RPMI7951 (cell line): ENCODE results near the gene WDSUB1. TPM values are rescaled to one million over a fixed set of nuclear protein-coding genes. Genes with fewer than 3 reads are reported as not detected.

Source experiments
- DNase-seq: peaks from one replicate; pipeline ENCODE4 v3.0.0-alpha.2; 2012; ENCODE audit warnings: low read depth
- total RNA-seq: library from RNA; depleted of rRNA; stranded (reverse); fragments of >200 nt; shearing (Covaris generic); gene quantifications from 2 replicates; pipeline ENCODE4 v1.2.3, GENCODE V29; 2014

The WDSUB1 gene
- total RNA-seq, 1 experiment from 2014 or later = 7.3 TPM

DNA sequence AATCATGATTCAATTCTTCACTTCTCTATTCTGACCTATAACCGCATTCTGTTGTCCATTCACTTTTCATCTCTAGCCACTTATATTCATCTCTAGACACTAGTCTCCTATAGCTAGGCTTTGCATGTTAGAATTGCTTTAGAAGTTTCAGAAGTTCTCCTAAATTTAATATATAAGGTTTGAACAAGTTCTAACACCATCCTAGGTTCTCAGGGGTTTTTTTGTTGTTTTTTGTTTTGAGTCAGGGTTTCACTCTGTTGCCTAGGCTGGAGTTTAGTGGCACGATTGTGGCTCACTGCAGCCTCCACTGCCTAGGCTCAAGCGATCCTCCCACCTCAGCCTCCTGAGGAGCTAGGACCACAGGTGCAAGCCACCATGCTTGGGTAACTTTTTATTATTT lies 19.9 kb downstream of the WDSUB1 start:
- DNase-seq = no peak

DNA sequence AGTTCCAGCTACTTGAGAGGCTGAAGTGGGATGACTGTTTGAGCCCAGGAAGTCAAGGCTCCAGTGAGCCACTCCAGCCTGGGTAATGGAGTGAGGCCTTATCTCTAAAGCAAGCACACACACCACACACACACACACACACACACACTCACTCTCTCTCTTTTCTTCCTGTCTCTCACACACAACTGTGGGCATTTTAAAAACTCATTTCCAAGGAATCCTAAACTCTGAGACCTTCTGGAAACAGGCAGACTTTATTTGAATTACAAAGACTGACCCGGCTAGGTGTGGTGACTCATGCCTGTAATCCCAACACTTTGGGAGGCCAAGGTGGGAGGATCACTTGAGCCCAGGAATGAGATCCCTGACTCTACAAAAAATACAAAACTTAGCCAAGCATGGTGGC lies 21.3 kb downstream of the WDSUB1 start:
- DNase-seq = peak; percentile 48

DNA sequence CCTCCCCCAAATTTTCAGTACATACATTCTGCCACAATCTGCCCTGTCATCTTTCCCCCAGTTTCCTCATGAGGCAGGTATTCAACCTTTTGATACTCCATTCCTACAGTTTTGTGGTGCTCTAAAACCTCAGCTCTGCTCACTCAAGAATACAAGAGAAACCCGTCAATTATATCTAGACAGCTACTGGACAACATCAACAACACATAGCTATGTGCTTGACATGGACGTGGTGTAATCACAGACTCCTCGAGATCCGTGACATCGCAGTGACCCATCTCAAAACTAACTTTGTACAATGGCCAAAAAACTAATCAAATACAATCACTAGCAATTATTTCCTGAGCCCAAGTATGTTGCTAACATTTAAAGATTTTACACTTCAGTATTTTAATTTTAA lies 23.6 kb downstream of the WDSUB1 start:
- no peak for DNase-seq

DNA sequence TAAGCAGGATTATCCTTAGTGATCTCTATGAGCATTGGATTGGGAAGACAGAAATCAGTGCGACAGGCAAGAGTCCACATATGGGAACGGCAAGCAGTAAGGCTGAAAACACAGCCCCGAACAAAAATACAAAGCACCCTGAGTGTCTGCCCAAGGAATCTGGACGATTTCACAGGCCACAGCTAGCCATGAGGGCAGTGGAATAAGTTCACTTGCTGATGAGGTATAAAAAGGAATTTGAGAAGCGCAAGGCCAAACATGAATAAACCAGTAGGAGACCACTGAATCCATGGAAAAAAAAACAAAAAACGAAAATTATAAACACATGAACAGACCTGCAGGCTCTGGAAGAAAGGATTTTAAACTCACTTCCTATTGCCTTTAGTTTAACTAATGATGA lies 24.3 kb downstream of the WDSUB1 start:
- no peak for DNase-seq

DNA sequence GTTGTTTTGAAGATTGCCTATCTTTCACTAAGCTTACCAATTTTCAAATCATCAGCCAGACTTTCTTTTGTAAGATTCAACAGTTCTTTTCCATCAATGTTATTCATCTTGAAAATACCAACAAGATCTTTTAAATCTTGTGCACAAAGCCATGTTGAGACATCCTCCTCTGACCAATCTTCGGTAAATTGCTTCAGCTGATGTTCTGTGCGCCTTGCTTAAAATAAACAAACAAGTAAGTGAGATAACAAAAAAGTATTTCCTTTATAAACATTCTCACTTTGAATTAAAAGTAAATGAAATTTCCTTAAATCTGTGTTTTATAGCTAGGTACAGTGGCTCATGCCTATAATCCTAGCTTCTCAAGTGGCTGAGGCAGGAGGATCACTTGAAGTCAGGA lies 30.3 kb downstream of the WDSUB1 start:
- no peak for DNase-seq

DNA sequence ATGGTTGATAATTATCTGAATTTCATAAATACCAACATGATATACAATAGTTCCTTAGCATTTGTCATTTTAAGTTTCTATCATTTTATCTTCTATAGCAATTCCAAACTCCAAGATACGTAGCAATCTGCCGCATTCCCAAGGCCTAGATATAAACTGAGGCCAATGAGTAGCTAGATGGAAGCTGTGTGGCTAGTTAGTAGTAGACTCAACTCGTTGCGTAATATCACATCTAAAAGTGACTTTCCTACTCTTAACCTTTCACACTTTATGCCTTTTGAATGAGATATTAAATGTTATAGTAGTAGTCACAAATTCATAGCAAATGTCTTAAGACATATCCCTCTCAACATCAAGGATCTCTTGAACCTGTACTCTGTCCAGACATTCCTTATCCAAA lies 33.6 kb downstream of the WDSUB1 start:
- no peak for DNase-seq

DNA sequence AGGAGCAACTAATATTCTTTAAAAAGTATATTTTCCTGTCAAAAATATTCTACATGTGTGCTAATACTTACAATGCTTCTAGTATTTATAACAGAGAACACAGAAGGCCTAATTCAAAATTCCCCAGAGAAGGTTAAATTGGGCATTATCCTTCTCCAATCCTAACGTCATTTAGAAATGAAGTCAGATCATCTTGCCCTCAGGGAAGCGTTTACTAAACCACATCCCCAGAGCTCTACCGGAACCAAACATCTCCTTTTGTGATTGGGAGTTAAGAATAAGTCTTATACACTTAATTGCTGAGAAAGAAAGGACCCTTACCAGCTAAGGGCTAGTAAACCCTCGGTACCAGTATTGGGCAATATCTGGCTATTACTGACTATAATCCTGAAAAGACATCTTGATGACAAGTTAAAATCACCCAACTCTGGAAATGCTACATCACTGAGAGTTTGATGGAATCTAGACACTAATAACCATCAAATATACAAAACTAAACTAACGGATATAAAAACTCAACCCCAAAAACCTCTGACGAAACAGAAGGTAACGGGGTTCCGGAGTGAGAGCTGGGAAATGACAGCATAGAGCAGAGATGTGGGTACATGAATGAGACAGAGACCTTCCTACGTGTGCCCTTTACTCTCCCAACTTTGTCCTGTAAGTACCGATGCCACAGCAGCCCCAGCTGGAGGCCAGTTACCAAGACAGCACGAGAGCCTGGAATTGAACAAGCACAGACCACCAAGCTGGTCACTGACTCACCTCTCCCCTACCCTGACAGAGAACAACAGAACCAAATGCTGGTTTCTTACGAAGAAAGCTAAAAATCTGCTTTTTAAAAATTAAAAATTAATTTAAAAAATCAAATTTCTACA lies 35.0 kb downstream of the WDSUB1 start:
- peak; percentile 76 for DNase-seq

DNA sequence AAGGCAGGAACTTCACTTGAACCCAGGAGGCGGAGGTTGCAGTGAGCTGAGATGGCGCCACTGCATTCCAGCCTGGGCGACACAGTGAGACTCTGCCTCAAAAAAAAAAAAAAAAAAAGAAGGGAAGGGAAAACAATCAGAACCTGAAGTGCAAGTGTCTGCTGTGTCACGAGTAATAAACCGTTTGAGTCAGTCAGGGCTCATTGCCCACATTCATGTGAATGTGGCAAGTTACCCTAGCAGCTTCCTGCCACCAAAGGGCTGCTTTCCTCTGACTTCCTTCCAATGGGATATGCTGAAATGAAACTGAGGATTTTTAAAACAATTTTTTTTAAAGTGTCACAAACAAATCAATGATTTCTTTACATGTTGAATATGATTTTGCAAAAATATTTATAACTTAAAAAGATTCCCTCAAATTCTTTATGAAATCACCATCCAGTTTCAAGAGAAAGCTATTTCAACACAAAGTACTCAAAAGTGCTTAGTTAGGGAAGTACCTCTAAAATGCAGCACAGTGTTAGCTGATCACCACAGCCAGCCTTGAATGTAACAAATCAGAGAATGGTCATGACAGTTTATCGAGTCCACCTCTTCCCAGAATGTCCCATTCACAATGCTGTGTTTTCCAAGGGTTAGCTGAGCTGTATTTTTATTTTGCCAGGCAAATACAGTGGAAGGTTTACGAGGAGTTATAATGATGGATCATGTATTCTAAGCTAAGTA lies 36.4 kb downstream of the WDSUB1 start:
- DNase-seq = peak; percentile 93

DNA sequence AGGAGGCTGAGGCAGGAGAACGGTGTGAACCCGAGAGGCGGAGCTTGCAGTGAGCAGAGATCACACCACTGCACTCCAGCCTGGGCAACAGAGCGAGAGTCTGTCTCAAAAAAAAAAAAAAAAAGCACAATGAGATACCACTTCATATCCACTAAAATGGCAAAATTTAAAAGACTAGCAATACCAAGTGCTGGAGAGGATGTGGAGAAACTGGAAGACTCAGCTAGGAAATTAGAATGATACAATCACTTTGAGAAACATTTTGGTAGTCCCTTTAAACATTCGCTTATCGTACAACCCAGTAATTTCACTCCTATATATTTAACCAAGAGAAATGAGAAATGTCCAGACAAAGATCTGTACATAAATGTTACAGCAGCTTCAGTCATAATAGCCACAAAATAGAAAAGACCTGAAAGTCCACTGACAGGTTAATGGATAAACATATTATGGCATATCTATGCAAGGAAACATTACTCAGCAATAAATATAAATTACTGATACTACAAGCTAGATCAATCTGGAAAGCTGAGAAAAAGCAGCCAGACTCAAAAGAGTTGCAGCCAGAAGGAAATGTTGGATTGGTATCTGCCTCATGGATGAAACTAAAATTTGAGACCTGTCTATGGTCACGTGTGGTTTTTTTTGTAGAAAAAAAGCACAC lies 40.0 kb downstream of the WDSUB1 start:
- no peak for DNase-seq

DNA sequence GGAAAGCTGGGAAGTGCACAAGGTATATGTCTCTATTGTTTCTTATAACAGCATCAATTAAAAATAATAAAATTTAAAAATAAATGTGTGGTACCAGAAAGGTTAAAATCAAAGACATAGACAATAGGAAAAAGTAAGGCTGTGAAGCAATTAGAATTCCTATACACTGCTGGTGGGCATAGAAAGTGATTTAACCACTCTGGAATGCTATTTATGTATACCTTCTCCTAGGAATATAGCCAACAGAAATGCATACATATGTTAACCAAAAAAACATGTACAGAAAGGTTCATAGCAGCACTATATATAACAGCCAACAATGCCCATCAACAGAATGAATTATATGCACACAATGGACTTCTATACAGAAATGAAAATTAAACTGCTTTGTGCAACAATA lies 43.0 kb downstream of the WDSUB1 start:
- no peak for DNase-seq

DNA sequence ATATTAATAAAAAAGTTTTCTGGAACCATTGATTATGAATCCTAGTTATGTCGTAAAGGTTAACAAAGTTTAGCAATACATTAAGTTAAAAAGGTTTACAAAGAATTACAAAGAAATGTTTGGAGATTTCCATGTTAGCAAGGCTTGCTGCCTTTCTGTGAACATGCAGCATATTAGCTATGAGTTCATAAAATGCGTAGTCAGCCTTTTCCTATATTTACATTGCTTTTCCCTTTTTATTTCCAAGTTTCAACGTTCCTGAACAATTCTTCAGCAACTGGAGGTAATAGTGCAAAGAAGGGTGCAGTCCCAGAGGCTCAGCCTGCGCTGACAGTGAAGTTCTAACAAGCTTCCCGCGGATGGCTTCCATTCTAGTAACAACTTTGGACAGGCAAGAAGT lies 51.6 kb downstream of the WDSUB1 start:
- no peak for DNase-seq

DNA sequence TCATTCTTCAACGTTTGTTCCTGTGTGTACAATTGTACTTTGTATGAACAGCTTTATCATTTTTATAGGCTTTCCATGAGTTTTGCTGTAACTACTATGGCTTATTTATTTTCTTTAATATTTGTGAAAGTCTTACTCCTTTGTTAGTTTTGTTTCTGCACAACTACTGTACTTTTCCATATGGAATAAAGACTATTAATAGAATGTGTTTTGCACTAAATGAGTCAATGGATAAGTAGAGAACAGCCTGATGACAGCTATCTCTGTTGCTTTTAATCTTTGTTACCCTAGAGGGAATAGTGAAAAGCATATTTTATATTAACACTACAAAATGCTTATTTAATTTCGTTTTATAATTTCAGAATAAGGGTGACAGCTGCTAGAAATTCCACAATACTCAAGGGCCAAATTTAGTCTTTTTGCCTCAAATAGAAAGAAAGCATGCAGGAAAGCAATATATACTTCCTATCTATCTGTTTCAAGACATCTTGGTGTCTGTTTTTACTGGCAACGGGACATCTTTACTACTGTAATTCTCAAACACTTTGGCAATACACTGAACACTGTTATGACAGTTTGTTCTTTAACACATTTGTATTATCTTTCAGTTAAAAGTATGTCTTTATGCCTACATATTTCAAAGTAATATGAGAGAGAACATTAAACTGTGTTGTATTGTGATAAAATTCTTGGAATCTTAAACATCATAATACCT lies 53.9 kb downstream of the WDSUB1 start:
- DNase-seq = no peak

DNA sequence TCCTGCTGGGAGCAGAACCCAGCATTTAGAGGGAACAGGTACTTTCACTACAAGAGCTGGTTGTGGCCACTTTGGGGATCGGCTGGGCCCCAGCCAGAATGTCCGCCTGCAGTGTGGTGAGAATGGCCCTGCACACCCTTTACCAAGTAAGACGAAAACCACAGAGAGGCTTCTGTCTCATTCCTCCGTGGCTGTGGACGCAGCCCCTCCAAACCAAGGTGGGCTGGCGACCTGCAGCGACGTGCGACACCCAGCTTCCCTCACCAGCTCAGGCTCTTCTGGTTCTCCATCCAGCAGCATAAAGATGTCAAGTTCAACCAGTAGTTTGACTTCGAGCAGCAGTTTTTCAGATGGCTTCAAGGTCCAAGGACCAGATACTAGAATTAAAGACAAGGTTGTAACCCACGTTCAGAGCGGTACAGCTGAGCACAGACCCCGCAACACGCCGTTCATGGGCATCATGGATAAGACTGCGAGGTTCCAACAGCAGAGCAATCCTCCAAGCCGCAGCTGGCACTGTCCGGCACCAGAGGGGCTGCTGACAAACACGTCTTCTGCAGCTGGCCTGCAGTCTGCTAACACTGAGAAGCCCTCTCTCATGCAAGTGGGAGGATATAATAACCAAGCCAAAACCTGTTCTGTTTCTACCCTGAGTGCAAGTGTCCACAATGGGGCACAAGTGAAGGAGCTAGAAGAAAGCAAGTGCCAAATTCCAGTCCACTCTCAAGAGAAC lies 56.2 kb downstream of the WDSUB1 start:
- no peak for DNase-seq

DNA sequence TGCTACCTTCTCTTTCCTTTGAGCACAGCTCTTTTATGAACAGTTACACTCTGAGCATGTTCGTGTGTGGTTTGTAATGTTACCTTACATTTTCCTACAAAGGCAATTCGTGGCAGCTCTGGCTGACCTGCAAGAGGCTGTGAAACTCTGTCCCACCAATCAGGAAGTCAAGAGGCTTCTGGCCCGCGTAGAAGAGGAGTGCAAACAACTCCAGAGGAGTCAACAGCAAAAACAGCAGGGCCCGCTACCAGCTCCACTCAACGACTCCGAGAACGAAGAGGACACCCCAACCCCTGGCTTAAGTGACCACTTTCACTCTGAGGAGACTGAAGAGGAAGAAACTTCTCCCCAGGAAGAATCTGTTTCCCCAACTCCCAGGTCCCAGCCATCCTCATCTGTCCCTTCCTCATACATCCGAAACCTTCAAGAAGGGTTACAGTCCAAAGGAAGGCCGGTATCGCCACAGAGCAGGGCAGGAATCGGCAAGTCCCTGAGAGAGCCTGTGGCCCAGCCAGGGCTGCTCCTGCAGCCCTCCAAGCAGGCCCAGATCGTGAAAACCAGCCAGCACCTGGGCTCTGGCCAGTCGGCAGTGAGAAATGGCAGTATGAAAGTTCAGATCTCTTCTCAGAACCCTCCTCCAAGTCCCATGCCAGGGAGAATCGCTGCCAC lies 56.9 kb downstream of the WDSUB1 start:
- no peak for DNase-seq

DNA sequence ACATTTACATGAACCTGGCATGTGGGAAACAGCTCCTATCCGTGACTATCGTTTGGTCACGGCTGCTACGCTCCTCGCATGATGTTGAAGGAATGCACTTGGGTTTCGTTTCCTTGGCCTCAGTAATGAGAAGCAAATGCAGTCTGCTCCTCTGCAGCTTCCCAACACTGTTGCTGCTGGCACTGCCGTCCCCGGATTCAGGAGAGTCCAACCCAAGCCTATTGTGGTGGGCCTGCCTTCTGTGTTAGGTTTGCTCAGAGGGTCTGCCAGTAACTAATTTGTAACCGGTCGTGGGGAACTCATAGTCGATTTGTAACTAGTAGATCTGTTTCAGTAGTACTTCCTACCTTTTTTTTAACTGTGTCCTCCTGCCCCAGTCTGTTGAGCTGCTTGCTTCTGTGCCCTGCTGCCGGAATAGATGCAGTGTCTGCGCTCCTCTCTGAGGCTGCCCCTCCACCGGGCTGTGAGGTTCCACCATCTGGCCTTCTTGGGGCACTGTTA lies 58.4 kb downstream of the WDSUB1 start:
- DNase-seq = no peak

DNA sequence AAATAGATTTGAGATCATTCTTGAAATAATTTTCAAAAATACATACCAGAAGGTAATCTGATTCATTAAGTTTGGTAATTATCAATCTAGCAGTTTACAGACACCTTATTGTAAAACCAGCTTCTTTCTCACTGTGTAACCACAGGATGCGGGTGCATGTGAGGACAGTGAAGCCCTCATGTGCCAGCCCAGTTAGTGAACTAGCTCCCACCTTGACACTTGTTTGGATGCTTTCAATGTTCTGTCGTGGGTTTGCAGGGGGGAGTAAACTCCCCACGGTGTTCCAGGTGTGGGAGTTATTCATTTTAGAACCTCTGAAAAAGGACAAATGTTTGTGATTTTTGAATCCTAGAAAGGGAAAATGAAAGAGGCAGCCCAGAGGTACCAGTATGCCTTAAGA lies 59.0 kb downstream of the WDSUB1 start:
- DNase-seq = no peak

DNA sequence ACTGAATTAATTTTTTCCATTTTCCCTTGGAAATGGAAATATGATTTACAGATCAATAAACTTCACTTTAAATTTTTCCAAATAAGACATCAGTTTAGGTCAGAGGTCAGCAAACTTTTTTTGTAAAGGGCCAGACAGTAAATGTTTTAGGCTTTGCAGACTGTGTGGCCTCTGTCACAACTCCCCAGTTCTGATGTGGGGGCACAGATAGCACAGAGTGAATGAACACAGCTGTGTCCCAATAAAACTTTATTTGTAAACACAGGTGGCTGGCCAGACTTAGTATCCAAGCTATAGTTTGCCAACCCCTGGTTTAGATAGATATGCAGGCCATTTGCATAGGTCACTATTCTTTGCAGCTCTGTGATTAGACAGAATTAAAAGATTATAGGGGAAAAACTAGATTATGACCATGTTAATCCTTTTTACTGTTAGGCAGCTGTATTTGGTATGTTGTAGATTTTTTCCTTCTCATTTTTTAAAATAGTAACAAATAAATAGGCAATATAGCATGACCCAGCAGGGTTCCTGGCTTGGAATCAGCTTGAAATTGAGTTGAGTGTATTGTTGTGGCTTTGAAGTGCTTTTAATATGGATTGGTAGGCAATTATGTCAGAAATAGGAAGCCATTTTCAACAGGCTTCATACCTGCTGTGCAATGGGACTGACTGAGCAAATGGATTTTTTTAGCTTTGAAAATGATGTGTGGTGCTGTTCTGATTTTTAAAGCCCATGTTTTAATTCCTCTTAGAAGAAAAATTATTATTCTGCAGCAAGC lies 59.7 kb downstream of the WDSUB1 start:
- DNase-seq = no peak

DNA sequence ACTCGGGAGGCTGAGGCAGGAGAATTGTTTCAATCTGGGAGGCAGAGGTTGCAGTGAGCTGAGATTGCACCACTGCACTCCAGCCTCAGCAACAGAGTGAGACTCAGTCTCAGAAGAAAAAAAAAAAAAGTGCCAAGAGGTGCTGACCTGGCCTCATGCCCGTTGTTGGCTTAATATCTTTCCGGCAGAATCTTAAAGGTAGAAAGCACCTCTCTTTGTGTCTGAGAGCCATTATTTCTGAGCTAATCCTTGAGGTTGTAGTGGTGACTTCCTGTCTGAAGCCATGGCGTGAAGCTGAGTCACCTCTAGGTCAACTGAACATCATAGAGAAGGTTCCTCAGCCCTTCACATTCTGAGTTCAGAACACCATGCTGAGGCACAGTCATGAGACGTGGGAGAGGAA lies 60.4 kb downstream of the WDSUB1 start:
- DNase-seq = peak; percentile 64
